Kidney (tissue), 22 donors: ENCODE results near the gene VPS29. TPM values are rescaled to one million over a fixed set of nuclear protein-coding genes. Genes with fewer than 3 reads are reported as not detected.
A peak's percentile ranks its signal among the peaks of the same experiment; 100 is the strongest.

Experiments
- DNase-seq, 5 donors: peaks; one replicate each; pipeline ENCODE4 v3.0.0-alpha.2; 2013 to 2020
- FAIRE-seq: peaks from 2 replicates; lab custom pipeline; 2012; peaks lifted over from hg19 to GRCh38; lab: Jason Lieb, UNC
- H3K27ac ChIP-seq, 2 donors: one replicate each; pipeline ENCODE4 v1.7.0; 2013; ENCODE audit warnings: low read depth in 2 of 2, low read length in 2 of 2, inconsistent platforms in 1 of 2
- H3K27me3 ChIP-seq: one replicate; pipeline ENCODE4 v1.7.1; 2013; ENCODE audit warnings: low read length, inconsistent platforms; ENCODE audit not compliant: control insufficient read depth, insufficient read depth
- H3K36me3 ChIP-seq, 3 donors: one replicate each; pipeline versions ENCODE4 v1.7.0 to v1.7.1; 2013; ENCODE audit warnings: low read length in 3 of 3, control low read depth in 1 of 3, inconsistent platforms in 1 of 3; ENCODE audit not compliant: insufficient read depth in 3 of 3, control insufficient read depth in 2 of 3
- H3K4me1 ChIP-seq, 3 donors: one replicate each; pipeline versions ENCODE4 v1.7.0 to v1.7.1; 2013; ENCODE audit warnings: low read length in 3 of 3, inconsistent platforms in 1 of 3, low read depth in 1 of 3; ENCODE audit not compliant: control insufficient read depth in 2 of 3, insufficient read depth in 2 of 3
- H3K4me3 ChIP-seq, 3 donors: one replicate each; pipeline versions ENCODE4 v1.7.0 to v1.8.1; 2013; ENCODE audit warnings: low read length in 3 of 3, control low read depth in 1 of 3, inconsistent platforms in 1 of 3
- H3K9ac ChIP-seq, 3 donors: one replicate each; pipeline versions ENCODE4 v1.7.0 to v1.7.1; 2013; ENCODE audit warnings: low read length in 3 of 3, control low read depth in 1 of 3, inconsistent platforms in 1 of 3
- H3K9me3 ChIP-seq, 3 donors: one replicate each; pipeline versions ENCODE4 v1.7.0 to v1.7.1; 2013; ENCODE audit warnings: low read length in 3 of 3, control low read depth in 1 of 3, inconsistent platforms in 1 of 3; ENCODE audit not compliant: control insufficient read depth in 2 of 3, insufficient read depth in 1 of 3
- CTCF ChIP-seq: IDR thresholded peaks from 3 replicates; pipeline ENCODE4 v1.5.1; 2012; ENCODE audit warnings: mild to moderate bottlenecking, moderate library complexity, borderline replicate concordance; ENCODE audit not compliant: insufficient read depth; ENCODE audit errors: extremely low read depth
- intact Hi-C: fragments of 100-400 bp; cut with DNase I; formaldehyde crosslinking; loops from one replicate; pipeline ENCODE4 v1.11.1; 2022
- long read RNA-seq, 10 donors: library from polyadenylated mRNA in 1 of 10; unstranded in 1 of 10; transcript quantifications; one replicate each; pipeline ENCODE4 v2.0.0 and lab custom pipeline, GENCODE V29; 2021 to 2026
- polyA plus RNA-seq: library from polyadenylated mRNA; stranded (reverse); fragments of 350-450 nt; fragmentation: Illumina TruSeq; extraction: RNeasy Lipid Tissue Mini Kit (QIAGEN cat#74804); gene quantifications from one replicate; pipeline ENCODE4 v1.2.3, GENCODE V29; 2014; ENCODE audit warnings: low read depth, low replicate concordance; ENCODE audit not compliant: insufficient read depth
- total RNA-seq: library from RNA; stranded (reverse); fragmentation: NEBNext Ultra II Directional; extraction: Animal tissue kit (Norgen Biotek cat#: 25700); gene quantifications from one replicate; pipeline ENCODE4 v1.2.1, GENCODE V29; 2021
- donor health status: control.
- donor health status: control.
- donor health status: control.
- donor health status: control.
- donor health status: control.
- donor health status: DM: yes; HTN: yes; CAD: no.
- donor health status: Normal renal cell carcinoma (clear cell type).

VPS29 gene
- total RNA-seq, result 108 TPM
- polyA plus RNA-seq, result 153 TPM
- long read RNA-seq, donor 1, transcript VPS29-206 (4 exons, 1,523 nt), result major isoform, 38 of 70 reads
- long read RNA-seq, donor 1, partial matches to known transcripts, result 14 of 70 reads
- long read RNA-seq, donor 1, other reads (novel, unspliced or antisense), result 14 of 70 reads
- long read RNA-seq, donor 2, transcript VPS29-206 (4 exons, 1,523 nt), result major isoform, 52 of 83 reads
- long read RNA-seq, donor 2, partial matches to known transcripts, result 17 of 83 reads
- long read RNA-seq, donor 2, other reads (novel, unspliced or antisense), result 11 of 83 reads
- long read RNA-seq, donor 3, transcript VPS29-204 (3 exons, 563 nt), result minor isoform, 6 of 121 reads
- long read RNA-seq, donor 3, transcript VPS29-206 (4 exons, 1,523 nt), result major isoform, 71 of 121 reads
- long read RNA-seq, donor 3, partial matches to known transcripts, result 27 of 121 reads
- long read RNA-seq, donor 3, other reads (novel, unspliced or antisense), result 16 of 121 reads
- long read RNA-seq, donor 4, transcript VPS29-206 (4 exons, 1,523 nt), result major isoform, 59 of 83 reads
- long read RNA-seq, donor 4, partial matches to known transcripts, result 7 of 83 reads
- long read RNA-seq, donor 4, other reads (novel, unspliced or antisense), result 14 of 83 reads
- long read RNA-seq, donor 5, partial matches to known transcripts, result 0 of 4 reads
- long read RNA-seq, donor 5, other reads (novel, unspliced or antisense), result 0 of 4 reads
- long read RNA-seq, donor 6, transcript VPS29-204 (3 exons, 563 nt), result minor isoform, 7 of 238 reads
- long read RNA-seq, donor 6, transcript VPS29-206 (4 exons, 1,523 nt), result major isoform, 149 of 238 reads
- long read RNA-seq, donor 6, partial matches to known transcripts, result 77 of 238 reads
- long read RNA-seq, donor 6, other reads (novel, unspliced or antisense), result 0 of 238 reads
- long read RNA-seq, donor 7, transcript VPS29-206 (4 exons, 1,523 nt), result major isoform, 46 of 75 reads
- long read RNA-seq, donor 7, partial matches to known transcripts, result 5 of 75 reads
- long read RNA-seq, donor 7, other reads (novel, unspliced or antisense), result 22 of 75 reads
- long read RNA-seq, donor 8, transcript VPS29-206 (4 exons, 1,523 nt), result major isoform, 41 of 75 reads
- long read RNA-seq, donor 8, partial matches to known transcripts, result 15 of 75 reads
- long read RNA-seq, donor 8, other reads (novel, unspliced or antisense), result 15 of 75 reads
- long read RNA-seq, donor 9, transcript VPS29-206 (4 exons, 1,523 nt), result major isoform, 41 of 47 reads
- long read RNA-seq, donor 9, partial matches to known transcripts, result 0 of 47 reads
- long read RNA-seq, donor 9, other reads (novel, unspliced or antisense), result 6 of 47 reads
- long read RNA-seq, donor 10, transcript VPS29-206 (4 exons, 1,523 nt), result major isoform, 48 of 74 reads
- long read RNA-seq, donor 10, partial matches to known transcripts, result 17 of 74 reads
- long read RNA-seq, donor 10, other reads (novel, unspliced or antisense), result 6 of 74 reads

- H3K9me3 ChIP-seq, result no peaks in the 10 kb centered on the region
- FAIRE-seq, result peak; percentile 69
- H3K36me3 ChIP-seq, result no peaks in the 10 kb centered on the region
- H3K27ac ChIP-seq, result peak within 1 kb of the TSS; percentile 89
- no peaks in the 10 kb centered on the region for H3K27me3 ChIP-seq
- TF ChIP-seq CTCF, result no peak
- H3K4me3 ChIP-seq, result peak within 1 kb of the TSS; percentile 93 to 99 (median 97)
- peak; percentile 99 for DNase-seq
- peak within 1 kb of the TSS; percentile 74 to 99 (median 89) for H3K9ac ChIP-seq
- intact Hi-C loops, result no loop called here
- H3K4me1 ChIP-seq, result peaks cover 0 to 13% (median 2%) of the 10 kb centered on the region in 3 donors
Observed at GRCh38 chr12:110501752-110502738, at the start of gene VPS29, which contains the start of gene RAD9B. VPS29 (minus strand) TSS chr12:110502111; CDS start chr12:110502051, 60 bp downstream. RAD9B (plus strand) TSS chr12:110502331; CDS start chr12:110502338, 7 bp downstream.

- DNase-seq, result no peak
- H3K9ac ChIP-seq, result no peak overlapping the region
- H3K27ac ChIP-seq, result no peak overlapping the region
- no peaks in the 10 kb centered on the region for H3K27me3 ChIP-seq
- TF ChIP-seq CTCF, result no peak
- intact Hi-C loops, result no loop called here
- FAIRE-seq, result no peak
- H3K4me1 ChIP-seq, result peaks cover 3 to 10% (median 5%) of the 10 kb centered on the region in 3 donors
- no peaks in the 10 kb centered on the region for H3K9me3 ChIP-seq
- H3K4me3 ChIP-seq, result no peak overlapping the region
- H3K36me3 ChIP-seq, result peaks cover 0 to 3% (median 0%) of the 10 kb centered on the region in 3 donors
Observed at GRCh38 chr12:110550981-110551380, 49.1 kb upstream of the VPS29 start.
